NCI-H2171 treated with DMSO at 0.1 percent for 48 hours (cell line): ENCODE measurements around the gene ESPNL.

Experiments used
- DNase-seq: peaks from one replicate; lab custom pipeline; 2025; lab: John Stamatoyannopoulos, UW

Gene ESPNL

DNA sequence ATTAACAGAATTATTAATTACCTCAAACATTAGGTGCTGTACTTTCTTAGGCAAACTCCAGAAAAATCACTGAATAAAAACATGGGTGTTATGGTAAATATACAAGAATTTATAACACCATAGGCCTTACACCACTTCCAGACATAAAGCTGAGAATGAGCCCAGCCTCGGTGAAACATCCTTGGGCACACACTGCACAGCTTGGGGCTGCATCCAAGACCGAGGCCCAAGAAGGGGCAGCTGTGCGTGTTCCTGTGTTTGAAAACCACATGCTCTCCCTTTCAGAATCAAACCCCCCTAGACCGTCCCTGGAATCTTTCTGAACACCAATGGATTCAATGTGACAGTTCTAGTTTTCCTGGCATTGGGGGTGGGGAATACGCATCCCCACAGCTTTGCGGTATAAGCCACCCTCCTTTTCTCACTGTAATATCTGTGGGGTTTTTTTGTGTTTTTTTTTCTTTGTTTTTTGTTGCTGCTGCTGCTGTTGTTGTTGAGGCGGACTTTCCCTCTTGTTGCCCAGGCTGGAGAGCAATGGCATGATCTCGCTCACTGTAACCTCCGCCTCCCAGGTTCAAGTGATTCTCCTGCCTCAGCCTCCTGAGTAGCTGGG is 71.5 kb downstream of the ESPNL start:
- DNase-seq, result no peak

DNA sequence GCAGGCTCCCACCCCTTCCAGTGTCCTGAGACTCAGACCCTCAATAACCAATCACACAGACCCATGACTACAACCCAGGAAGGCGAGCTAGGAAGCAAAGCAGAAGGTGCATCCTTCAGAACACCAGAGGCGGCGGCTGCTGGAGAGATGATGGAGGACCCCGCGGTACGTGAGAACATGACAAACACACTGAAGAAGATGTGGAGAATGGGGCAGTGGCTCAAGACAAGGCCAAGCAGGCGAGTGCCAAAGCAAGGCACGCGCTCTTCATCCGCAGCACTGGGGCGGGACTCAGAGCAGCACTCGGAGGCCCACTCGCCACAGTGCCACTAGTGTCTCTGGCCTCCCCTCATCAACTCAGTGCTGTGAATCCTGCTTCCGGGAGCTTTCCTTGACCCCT is 72.3 kb downstream of the ESPNL start:
- no peak for DNase-seq

DNA sequence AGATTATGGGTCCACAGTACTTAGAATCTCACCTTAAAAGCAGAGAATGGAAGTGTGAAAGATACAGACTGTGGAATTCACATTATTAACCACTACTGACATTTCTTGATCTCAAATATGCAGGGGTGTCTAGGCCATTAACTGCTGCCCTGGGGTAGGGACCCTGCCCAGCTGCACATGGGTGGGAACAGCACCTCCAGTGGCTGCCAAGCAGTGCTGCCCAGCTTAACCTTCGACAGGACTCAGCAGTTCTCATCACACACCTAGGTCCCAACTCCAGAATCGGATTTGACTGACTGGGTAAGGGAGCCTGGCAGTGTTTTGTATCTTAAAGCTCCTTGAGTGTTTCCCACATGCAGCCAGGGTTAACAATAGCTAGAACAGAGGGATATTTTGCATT is 73.6 kb downstream of the ESPNL start:
- DNase-seq, result no peak

DNA sequence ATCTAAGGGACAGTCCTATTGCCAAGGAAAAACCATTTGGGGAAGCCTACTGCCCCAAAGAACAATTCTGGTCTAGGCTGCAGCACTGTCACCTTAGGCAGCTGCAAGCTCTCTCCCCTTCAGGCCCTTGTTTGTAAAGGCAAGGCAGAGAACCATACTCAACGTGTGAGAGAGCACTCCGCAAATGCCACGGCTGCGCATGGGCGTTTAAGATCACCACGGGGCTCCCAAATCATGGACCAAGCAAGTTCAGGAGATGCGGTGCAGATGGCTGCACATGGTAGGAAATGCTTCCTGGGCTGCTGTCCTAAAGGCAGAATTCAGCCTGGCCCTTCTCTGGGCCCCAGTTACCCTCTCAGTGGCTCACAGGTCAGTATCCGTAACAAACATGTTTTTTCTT is 74.2 kb downstream of the ESPNL start:
- DNase-seq, result no peak

DNA sequence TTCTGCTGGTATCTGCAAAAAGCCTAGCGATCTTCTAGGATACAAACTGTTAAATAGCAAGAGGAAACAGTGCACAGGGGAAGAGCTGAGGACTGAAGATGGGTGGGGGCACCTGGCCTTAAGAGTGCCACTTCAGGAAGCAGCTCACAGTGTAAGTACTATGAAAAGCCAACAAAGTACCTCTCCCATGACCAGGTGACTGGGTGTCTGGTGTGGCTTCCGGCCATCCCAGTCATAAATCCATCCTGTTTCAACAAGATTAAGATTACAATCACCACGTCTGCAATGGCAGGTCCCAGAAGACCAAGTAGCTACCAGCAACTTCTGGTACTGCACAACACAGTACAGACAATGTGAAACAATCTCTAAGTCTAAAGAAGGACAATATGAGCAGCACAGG is 74.6 kb downstream of the ESPNL start:
- DNase-seq, result no peak

DNA sequence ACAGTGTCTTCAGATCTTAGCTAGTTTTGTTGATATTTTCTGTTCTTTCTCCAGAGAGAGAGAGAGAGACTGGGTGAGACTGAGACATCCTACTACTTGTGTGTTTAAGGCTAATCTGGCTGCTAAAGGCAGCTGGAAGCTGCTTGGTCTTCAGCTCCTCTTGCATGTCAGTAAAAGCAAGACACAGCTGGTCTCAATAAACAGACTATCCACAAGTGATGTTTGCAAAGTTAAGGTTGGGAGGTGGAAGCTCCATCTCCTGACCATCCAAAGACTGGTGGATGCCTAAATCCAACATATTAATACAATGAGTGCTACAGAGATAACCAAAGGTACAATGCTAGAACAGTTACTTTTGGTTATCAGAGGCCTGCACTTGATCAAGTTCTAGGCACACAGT is 76.5 kb downstream of the ESPNL start:
- DNase-seq, result no peak

DNA sequence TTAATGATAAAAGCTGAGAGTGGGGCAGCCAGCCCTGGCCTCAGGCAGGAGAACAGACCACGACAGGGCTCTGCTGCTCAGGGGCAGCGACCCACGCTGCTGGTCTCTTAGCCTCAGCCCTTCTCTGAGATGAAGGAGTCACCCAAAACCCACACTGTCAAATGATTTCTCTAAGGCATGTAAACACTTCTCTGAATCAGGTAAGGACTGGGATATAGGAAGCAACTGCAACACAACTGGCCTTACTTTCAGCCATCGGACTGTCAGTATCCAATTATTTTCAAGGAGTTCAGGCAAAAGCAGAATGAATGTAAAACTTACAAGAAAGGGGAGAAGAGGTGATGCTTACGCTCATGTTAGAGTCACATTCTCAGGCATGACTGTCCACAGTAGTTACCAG is 80.4 kb downstream of the ESPNL start:
- no peak for DNase-seq

DNA sequence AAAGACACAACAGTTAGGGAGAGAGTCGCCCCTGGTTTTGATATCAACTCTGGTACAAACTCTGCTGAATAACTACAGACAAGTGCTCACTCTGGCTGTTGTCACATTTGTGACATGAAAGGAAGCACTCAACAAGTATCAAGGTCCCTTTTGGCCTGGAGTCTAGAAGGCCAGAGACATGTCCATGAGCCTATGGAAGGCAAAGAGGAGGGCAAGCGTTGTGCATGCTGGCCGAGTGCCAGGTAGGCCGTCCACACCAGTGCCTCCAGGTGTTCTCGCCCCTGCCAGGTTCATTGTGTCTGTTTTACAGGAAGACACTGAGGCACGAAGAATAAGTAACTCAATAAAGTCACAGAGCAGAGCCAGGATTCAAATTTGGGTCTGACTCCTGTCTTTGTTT is 82.2 kb downstream of the ESPNL start:
- DNase-seq, result no peak
